ENCODE measurements around the gene TTC23.

DNA sequence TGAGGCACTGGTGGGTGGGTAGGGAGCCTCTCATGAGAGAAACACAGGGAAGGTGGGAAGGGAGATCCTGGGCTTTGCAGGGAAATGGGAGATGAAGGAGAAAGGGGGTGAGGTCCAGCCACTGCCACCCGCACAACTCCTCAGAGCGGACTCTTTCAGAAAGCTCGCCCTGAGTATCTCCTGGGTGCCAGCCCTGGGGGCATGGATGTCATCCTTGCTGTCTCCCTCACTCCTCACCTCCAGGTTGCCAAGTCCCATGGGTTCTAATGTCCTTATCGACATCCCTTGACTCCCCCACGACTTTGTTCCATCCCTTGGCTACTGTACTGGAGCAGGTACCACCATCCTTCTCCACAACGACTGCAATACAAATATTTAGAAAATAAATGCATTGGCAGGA lies 103.6 kb downstream of the TTC23 start:
- TF ChIP-seq, protein P1, sequence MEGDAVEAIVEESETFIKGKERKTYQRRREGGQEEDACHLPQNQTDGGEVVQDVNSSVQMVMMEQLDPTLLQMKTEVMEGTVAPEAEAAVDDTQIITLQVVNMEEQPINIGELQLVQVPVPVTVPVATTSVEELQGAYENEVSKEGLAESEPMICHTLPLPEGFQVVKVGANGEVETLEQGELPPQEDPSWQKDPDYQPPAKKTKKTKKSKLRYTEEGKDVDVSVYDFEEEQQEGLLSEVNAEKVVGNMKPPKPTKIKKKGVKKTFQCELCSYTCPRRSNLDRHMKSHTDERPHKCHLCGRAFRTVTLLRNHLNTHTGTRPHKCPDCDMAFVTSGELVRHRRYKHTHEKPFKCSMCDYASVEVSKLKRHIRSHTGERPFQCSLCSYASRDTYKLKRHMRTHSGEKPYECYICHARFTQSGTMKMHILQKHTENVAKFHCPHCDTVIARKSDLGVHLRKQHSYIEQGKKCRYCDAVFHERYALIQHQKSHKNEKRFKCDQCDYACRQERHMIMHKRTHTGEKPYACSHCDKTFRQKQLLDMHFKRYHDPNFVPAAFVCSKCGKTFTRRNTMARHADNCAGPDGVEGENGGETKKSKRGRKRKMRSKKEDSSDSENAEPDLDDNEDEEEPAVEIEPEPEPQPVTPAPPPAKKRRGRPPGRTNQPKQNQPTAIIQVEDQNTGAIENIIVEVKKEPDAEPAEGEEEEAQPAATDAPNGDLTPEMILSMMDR (IDR thresholded peaks at IDR 0.05; ENCODE audit: insufficient read depth, low read length) = no peak
- TF ChIP-seq GABPA (IDR thresholded peaks at IDR 0.05; ENCODE audit: low read depth) = no peak
